ENCODE data around the gene STAT4. TPM values are rescaled to one million over a fixed set of nuclear protein-coding genes. Genes with fewer than 3 reads are reported as not detected.

The STAT4 gene
- total RNA-seq, 1 donor from 2014 or later = 2.1 TPM

DNA sequence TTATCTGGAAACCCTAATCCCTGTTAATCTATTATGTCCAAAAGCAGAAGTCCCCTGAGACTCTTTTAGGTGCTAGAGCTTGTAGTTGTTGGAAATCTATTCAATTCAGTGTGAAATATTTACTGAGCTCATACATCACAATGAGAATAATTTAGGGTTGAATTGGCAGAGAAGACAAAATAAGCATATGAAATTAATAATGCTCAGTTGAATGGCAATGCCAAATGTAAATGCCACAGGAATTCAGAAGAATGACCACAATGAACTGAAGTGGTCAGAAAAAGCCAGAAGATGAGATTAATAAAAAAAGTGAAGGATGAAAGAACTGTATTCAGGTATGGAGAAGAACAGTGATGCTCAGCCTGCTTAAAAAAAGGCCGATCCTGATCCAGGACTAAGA, 8.0 kb upstream of the STAT4 start:
- Mint-ChIP-seq H3K27me3 (peaks cover 14% of the 10 kb centered on the region), H3K36me3 (peaks cover 3% of the 10 kb centered on the region), H3K9me3 (no peaks in the 10 kb centered on the region), H3K27ac (no peak overlapping the region), H3K4me1 (ENCODE audit: unreplicated experiment) (no peaks in the 10 kb centered on the region), H3K4me3 (no peak overlapping the region)
- TF ChIP-seq, protein P1, sequence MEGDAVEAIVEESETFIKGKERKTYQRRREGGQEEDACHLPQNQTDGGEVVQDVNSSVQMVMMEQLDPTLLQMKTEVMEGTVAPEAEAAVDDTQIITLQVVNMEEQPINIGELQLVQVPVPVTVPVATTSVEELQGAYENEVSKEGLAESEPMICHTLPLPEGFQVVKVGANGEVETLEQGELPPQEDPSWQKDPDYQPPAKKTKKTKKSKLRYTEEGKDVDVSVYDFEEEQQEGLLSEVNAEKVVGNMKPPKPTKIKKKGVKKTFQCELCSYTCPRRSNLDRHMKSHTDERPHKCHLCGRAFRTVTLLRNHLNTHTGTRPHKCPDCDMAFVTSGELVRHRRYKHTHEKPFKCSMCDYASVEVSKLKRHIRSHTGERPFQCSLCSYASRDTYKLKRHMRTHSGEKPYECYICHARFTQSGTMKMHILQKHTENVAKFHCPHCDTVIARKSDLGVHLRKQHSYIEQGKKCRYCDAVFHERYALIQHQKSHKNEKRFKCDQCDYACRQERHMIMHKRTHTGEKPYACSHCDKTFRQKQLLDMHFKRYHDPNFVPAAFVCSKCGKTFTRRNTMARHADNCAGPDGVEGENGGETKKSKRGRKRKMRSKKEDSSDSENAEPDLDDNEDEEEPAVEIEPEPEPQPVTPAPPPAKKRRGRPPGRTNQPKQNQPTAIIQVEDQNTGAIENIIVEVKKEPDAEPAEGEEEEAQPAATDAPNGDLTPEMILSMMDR (conservative IDR thresholded peaks at IDR 0.05) = no peak
- DNase-seq (ENCODE audit: extremely low spot score, unreplicated experiment) = no peak

DNA sequence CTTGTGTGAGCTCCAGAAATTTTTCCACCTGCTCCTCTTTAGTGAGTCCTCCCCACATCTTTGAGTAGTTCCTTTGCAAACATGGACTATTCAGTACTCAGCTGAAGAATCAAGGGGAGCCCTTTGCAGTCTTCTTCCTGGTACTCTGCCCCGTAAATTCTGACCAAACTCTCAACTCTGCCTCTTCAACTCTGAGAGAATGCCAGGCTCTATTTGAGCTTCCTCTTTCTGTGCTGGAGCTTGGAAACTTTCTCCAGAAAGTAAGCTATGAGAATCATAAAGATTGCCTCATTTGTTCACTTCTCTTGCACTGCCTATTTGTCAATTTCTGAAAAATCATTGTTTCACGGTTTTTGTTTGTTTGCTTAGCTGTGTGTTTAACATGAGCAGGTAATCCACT, 7.4 kb upstream of the STAT4 start:
- no peaks in the 10 kb centered on the region for H3K4me1 Mint-ChIP-seq (ENCODE audit: unreplicated experiment)
- H3K27ac Mint-ChIP-seq = no peak overlapping the region
- TF ChIP-seq, protein P1 (conservative IDR thresholded peaks at IDR 0.05) = no peak

DNA sequence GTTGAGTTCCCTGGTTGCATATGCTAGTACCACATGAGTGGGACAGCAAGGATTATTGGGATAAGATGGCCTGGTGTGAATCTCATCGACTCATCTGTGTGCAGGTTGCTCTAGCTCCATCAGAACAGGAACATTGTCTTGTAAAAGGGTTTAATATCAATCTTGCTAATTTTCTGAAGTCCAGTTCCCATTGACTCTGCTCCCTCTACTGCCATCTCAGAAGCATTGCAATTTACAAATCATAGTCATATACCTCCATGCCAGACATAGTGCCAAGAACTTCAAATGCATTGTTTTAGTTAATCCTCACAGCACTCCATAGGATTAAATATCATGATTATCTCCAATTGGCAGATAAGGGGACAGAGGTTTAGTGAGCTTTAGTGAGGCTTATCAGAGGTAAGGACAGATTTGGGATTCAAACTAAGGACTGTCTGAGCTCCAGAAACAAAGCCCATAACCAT, 4.8 kb upstream of the STAT4 start:
- Mint-ChIP-seq H3K36me3 (peaks cover 3% of the 10 kb centered on the region), H3K27ac (no peak overlapping the region), H3K27me3 (peaks cover 12% of the 10 kb centered on the region)

More for the DNA sequence above, 7.4 kb upstream of the STAT4 start:
- Mint-ChIP-seq H3K36me3 (peaks cover 3% of the 10 kb centered on the region), H3K4me3 (no peak overlapping the region), H3K9me3 (no peaks in the 10 kb centered on the region), H3K27me3 (peaks cover 9% of the 10 kb centered on the region)
- DNase-seq (ENCODE audit: extremely low spot score, unreplicated experiment) = no peak

DNA sequence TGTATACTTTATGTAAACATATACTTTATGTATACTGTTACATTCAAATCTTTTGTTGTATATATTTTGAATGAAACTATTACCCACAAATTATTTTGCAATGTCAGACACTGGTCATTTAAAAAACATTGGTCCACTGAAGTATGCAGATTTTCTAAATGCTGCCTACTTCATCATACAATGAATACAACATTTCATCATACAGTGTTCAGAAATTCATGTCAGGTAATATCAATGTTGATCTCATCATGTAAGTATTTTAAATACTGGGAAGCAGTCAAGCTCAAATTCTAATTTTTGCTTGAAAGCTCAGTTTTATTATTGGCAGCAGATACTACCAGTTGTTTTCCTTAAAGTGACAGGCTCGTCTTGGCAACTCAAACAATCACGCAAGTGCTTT, 2.9 kb upstream of the STAT4 start:
- no peaks in the 10 kb centered on the region for H3K9me3 Mint-ChIP-seq
- H3K36me3 Mint-ChIP-seq = no peaks in the 10 kb centered on the region
- no peak overlapping the region for H3K27ac Mint-ChIP-seq
- peaks cover 3% of the 10 kb centered on the region for H3K4me1 Mint-ChIP-seq (ENCODE audit: unreplicated experiment)
- TF ChIP-seq, protein P1 (conservative IDR thresholded peaks at IDR 0.05) = no peak
- peaks cover 23% of the 10 kb centered on the region for H3K27me3 Mint-ChIP-seq
- H3K4me3 Mint-ChIP-seq = no peak overlapping the region
- no peak for DNase-seq (ENCODE audit: extremely low spot score, unreplicated experiment)

More for the DNA sequence above, 4.8 kb upstream of the STAT4 start:
- no peak for DNase-seq (ENCODE audit: extremely low spot score, unreplicated experiment)
- Mint-ChIP-seq H3K4me3 (no peak overlapping the region), H3K9me3 (no peaks in the 10 kb centered on the region), H3K4me1 (ENCODE audit: unreplicated experiment) (no peaks in the 10 kb centered on the region)
- TF ChIP-seq, protein P1 (conservative IDR thresholded peaks at IDR 0.05) = peak; percentile 67

DNA sequence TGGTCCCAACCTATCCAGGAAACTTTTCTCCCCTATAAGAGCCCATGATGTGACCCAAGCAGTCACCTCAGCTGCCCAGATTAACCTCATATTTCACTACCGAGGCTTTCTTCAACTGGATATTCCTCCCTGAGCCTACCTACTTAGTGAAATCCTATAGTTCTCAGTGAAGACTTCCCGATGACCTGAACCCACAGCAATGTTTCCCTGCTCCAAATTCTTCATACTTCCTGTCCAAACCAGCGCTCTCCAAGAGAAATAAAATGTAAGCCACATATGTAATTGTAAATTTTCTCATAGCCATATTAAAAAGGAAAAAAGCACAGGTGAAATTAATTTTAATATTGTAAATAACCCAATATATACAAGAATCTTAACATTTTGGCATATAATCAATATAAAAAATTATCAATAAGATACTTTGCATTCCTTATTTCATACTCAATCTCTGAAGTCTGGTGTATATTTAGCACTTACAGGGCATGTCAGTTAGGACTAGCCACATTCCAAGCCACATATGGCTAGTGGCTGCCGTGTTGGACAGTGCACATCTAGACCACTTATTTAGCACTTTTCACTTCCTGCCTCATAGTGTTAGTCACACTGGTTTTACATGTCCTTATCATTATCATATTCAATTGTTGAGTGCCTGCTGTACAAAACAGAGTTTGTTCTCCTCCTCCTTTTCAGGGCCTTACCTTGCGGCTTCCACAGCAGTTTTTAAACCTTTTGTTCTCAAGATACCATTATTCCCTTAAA, 1.9 kb upstream of the STAT4 start:
- H3K4me1 Mint-ChIP-seq (ENCODE audit: unreplicated experiment) = peaks cover 3% of the 10 kb centered on the region
- TF ChIP-seq, protein P1 (conservative IDR thresholded peaks at IDR 0.05) = no peak
- no peak overlapping the region for H3K27ac Mint-ChIP-seq
- no peaks in the 10 kb centered on the region for H3K9me3 Mint-ChIP-seq
- no peak for DNase-seq (ENCODE audit: extremely low spot score, unreplicated experiment)
- peaks cover 30% of the 10 kb centered on the region for H3K27me3 Mint-ChIP-seq
- no peak overlapping the region for H3K4me3 Mint-ChIP-seq
- H3K36me3 Mint-ChIP-seq = no peaks in the 10 kb centered on the region

Measured in type B pancreatic cell (in vitro differentiated cells).